Measurements from ENCODE around the gene STIM1.

DNA sequence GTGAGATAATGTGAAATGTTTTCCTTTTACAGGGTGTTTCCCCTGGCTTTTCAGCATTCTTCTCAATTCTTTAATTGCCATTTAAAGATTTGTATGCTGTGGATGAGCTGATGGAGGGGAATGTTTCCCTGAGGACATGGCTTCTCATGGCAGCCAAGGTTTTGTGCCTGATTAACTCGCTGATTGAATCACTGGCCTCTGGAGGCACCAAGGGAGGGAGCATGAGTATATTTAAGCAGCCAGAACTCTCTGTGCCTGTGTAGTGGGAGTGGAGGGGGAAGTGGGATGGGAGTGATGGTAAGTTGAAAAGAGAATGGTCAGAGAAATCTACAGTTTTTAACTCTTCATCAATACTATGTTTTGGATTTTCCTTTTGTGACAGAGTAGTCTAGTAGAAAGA is 88.7 kb downstream of the STIM1 start:
- TF ChIP-seq POLR2A (IDR thresholded peaks at IDR 0.05; ENCODE audit: low read depth, low read length) (no peak), POLR2AphosphoS5 (IDR thresholded peaks at IDR 0.05; ENCODE audit: low read depth, low read length) (no peak)

All from GM12892 (cell line).